GM12874 (cell line): ENCODE results near the gene ZNF549.
"Not testable (repeated sequence)": the region's sequence is repeated elsewhere in the genome, so short reads cannot be mapped to it uniquely, and the experiment has no call there.

Experiments used
- CTCF ChIP-seq: IDR thresholded peaks from 2 replicates; pipeline ENCODE4 v1.5.1; 2011; ENCODE audit warnings: low read depth, mild to moderate bottlenecking, control low read depth, low read length, moderate library complexity; ENCODE audit not compliant: insufficient read depth

The ZNF549 gene

DNA sequence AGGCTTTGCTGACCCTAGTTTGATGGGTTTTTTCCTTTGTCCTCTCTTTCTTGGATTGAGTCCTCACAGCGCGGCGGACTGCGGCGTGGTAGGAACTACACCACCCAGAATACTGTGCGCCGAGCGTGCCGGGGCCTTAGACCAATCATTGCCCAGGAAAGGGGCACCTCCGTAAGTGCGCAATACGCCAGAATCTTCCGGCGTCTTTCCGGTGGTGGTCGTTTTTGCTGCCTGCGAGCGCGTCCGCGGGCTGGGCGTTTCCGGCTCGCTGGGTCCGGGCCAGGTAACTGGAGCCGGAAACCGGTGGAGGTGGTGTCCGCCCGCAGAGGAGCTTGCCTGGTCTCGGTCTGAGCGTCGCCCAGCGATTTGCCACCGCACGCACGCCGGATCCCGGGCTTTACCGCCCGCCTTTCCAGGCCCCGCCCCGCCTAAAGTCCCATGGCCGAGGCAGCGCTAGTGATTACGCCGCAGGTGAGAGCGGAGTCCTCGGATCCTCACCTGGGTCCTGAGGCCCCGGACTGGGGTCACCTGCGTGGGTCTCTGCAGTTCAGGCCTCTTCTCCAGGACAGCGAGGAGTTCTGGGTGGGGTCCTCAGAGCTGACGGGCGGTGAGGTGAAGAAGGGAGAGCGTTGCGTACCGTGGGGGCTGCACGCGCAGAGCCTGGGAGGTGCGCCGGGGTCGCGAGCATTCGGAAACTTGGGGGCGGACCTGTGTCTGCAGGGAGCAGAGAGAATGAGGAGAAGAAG lies at the start of gene ZNF549:
ZNF549 (plus strand) TSS at position 221 of the 746 bp plus-strand sequence; CDS start at position 439, 218 bp downstream.
- TF ChIP-seq CTCF = no peak

DNA sequence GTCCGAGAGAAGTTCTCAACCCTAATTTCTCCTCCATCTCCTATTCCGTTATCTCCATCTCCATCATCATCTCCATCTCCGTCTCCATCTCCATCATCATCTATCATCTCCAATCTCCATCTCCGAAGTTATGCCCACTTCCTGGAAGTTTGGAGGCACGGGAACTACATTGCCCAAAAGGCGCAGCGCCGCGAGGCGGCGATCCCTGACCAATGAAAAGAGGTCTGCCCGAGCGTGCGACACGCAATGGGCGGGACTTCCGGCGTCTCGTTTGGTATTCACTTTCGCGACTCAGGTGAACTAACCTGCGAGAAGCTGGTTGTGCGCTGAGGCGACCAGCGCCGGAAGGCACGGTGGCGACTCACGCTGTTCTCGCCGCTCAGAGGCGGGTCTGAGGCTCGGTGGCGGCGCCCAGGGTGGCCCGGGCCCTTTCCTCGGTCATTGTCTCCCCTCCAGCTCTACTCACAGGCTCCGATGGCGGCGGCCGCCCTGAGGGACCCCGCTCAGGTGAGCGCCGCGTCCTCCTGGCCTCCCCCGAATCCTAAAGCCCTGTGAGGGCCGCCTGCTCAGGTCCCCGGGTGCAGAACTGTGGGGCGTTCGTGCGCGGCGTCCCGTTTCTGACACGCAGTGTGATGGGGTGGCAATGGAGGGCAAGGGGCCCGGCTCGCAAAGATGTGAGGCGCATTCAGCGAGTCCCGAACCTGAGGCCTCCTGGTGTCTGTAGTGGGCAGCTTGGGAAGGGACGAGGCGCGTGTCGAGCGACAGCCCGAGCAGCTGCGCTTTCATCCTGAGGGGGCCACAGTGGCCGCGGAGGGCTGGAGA lies 39.5 kb upstream of the ZNF549 start, which contains the start of gene ZNF419:
ZNF419 (plus strand) TSS at position 274 of the 822 bp plus-strand sequence; CDS start at position 475, 201 bp downstream.
- TF ChIP-seq CTCF = not testable (repeated sequence)

DNA sequence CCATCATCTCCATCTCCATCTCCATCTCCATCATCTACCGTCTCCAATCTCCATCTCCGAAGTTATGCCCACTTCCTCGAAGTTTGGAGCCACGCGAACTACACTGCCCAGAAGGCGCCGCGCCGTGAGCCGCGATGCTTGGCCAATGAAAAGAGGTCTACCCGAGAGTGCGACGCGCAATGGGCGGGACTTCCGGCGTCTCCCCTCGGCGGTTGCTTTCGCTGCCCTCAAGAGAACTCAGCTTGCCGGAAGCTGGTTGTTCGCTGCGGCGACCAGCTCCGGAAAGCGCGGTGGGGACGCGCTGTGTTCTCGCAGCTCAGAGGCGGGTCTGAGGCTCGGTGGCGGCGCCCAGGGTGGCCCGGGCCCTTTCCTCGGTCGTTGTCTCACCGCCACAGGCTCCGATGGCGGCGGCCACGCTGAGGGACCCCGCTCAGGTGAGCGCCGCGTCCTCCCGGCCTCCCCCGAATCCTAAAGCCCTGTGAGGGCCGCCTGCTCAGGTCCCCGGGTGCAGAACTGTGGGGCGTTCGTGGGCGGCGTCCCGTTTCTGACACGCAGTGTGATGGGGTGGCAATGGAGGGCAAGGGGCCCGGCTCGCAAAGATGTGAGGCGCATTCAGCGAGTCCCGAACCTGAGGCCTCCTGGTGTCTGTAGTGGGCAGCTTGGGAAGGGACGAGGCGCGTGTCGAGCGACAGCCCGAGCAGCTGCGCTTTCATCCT lies 27.3 kb upstream of the ZNF549 start, which contains the start of gene ZNF773:
ZNF773 (plus strand) TSS at position 259 of the 716 bp plus-strand sequence; CDS start at position 402, 143 bp downstream.
- TF ChIP-seq CTCF = not testable (repeated sequence)

DNA sequence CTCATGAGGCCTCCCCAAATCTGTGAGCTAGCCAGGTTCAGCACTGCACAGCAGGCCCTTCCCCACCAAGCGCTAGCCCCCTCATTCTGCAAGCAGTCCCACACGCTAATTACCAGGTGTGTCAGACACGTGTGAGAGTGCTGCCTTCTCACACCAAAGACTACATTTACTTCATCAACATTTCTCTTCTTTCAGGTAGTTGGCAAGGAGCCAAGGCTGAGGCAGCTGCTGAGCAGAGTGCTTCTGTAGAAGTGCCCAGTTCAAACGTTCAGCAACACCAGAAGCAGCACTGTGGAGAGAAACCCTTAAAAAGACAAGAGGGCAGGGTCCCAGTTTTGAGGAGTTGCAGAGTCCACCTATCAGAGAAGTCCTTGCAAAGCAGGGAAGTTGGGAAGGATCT lies 21.0 kb upstream of the ZNF549 start:
- no peak for TF ChIP-seq CTCF

GRCh38 chr19:57511484-57511883 lies 15.7 kb upstream of the ZNF549 start:
- no peak for TF ChIP-seq CTCF

DNA sequence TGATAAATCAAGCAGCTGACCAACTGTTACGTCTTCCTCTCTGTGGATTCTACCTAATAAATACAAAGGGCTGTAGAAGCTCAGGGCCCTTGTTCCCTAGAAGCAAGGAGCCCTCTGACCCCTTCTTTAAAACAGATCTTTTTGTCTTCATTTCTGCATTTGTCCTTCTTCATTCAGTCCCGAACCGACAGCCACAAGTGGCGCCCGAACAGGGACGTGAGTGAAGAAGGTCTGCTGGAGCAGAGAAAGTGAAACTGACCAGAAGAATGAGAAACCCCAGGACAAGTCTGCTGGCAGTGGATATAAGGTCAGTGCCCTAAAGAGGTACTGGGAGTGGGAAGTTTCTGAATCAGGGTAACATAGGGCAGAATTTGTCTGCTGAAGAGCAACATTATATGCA lies 14.3 kb upstream of the ZNF549 start:
- TF ChIP-seq CTCF = no peak

- TF ChIP-seq CTCF = no peak
Measured at GRCh38 chr19:57515255-57515654, 11.9 kb upstream of the ZNF549 start.
